Epithelial cell of proximal tubule (primary cell): ENCODE results near the gene TEN1. TPM values are rescaled to one million over a fixed set of nuclear protein-coding genes. Genes with fewer than 3 reads are reported as not detected.

Source experiments
- DNase-seq: peaks from one replicate; pipeline ENCODE4 v3.0.0-alpha.2; 2011; ENCODE audit warnings: low read depth
- H3K4me3 ChIP-seq: 2 replicates; pipeline ENCODE4 v1.5.1; 2011; ENCODE audit warnings: low read depth, mild to moderate bottlenecking, low read length
- total RNA-seq: library from RNA; depleted of rRNA; stranded (reverse); fragments of >200 nt; gene quantifications from 2 replicates; pipeline ENCODE4 v1.2.3, GENCODE V29; 2015
- TF ChIP-seq, protein P1 (sequence below): conservative IDR thresholded peaks from 2 replicates; pipeline ENCODE4 v1.5.1; 2012; ENCODE audit warnings: low read depth, mild to moderate bottlenecking, low read length

TEN1 gene
- total RNA-seq, 1 donor from 2014 or later, result 41.6 TPM

GRCh38 chr17:75987041-75987440, 8.0 kb downstream of the TEN1 start:
- no peak overlapping the region for H3K4me3 ChIP-seq
- no peak for DNase-seq
- TF ChIP-seq, protein P1, sequence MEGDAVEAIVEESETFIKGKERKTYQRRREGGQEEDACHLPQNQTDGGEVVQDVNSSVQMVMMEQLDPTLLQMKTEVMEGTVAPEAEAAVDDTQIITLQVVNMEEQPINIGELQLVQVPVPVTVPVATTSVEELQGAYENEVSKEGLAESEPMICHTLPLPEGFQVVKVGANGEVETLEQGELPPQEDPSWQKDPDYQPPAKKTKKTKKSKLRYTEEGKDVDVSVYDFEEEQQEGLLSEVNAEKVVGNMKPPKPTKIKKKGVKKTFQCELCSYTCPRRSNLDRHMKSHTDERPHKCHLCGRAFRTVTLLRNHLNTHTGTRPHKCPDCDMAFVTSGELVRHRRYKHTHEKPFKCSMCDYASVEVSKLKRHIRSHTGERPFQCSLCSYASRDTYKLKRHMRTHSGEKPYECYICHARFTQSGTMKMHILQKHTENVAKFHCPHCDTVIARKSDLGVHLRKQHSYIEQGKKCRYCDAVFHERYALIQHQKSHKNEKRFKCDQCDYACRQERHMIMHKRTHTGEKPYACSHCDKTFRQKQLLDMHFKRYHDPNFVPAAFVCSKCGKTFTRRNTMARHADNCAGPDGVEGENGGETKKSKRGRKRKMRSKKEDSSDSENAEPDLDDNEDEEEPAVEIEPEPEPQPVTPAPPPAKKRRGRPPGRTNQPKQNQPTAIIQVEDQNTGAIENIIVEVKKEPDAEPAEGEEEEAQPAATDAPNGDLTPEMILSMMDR, result no peak

DNA sequence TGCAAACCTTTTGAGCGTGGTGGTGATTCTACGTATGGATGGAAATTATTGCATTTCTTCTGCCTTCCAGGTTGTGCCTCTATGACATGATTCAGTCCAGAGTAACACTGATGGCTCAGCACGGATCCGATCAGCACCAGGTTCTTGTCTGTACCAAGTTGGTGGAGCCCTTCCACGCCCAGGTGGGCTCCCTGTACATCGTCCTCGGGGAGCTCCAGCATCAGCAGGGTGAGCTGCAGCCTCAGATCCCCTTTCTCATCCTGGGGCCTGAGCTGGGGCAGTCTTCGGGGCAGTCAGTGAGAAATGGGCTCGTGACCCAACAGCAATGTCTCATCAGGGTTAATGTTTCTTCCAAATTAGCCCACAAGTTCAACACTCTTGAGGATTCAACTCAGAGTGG, 12.4 kb downstream of the TEN1 start:
- no peak for DNase-seq
- TF ChIP-seq, protein P1, result no peak

DNA sequence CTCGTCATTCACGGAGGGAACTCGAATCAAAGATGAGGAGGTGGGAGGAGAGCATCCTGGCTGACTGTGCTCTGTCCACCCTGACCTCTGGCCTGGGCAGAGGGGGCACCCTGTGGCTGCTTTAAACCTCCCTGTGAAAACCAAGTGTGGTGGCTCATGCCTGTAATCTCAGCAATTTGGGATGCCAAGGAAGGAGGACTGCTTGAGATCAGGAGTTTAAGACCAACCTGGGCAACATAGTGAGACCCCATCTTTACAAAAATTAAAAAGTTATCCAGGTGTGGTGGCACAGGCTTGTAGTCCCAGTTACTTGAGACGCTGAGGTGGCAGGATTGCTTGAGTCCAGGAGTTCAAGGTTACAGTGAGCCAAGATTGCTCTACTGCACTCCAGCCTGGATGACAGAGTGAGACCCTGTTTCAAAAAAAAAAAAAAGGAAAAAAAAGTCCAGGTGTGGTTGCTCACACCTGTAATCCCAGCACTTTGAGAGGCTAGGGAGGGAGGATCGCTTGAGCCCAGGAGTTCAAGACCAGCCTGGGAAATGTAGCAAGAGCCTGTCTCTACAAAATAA, 15.8 kb downstream of the TEN1 start:
- DNase-seq, result no peak
- H3K4me3 ChIP-seq, result no peak overlapping the region
- TF ChIP-seq, protein P1, result no peak

More for the DNA sequence above, 12.4 kb downstream of the TEN1 start:
- H3K4me3 ChIP-seq, result no peak overlapping the region

GRCh38 chr17:75995385-75995925, 16.4 kb downstream of the TEN1 start:
- no peak for DNase-seq

GRCh38 chr17:75996665-75997590, 17.9 kb downstream of the TEN1 start:
- DNase-seq, result no peak
- no peak overlapping the region for H3K4me3 ChIP-seq
- TF ChIP-seq, protein P1, result no peak

More at GRCh38 chr17:75995385-75995925, 16.4 kb downstream of the TEN1 start:
- TF ChIP-seq, protein P1, result no peak
- no peak overlapping the region for H3K4me3 ChIP-seq

GRCh38 chr17:75998327-75998795, 19.3 kb downstream of the TEN1 start:
- DNase-seq, result no peak
- TF ChIP-seq, protein P1, result no peak
- H3K4me3 ChIP-seq, result no peak overlapping the region
